HG03558 (cell line): Measurements from ENCODE around the gene SHROOM2.
"Not testable (repeated sequence)": the region's sequence is repeated elsewhere in the genome, so short reads cannot be mapped to it uniquely, and the experiment has no call there.

Source experiments
- ATAC-seq: cut with Tn5 transposase; IDR thresholded peaks from one replicate; pipeline ENCODE4 v1.9.1; 2021; ENCODE audit warnings: moderate number of reproducible peaks; ENCODE audit not compliant: unreplicated experiment; ENCODE audit errors: extremely low read depth

SHROOM2 gene, protein sequence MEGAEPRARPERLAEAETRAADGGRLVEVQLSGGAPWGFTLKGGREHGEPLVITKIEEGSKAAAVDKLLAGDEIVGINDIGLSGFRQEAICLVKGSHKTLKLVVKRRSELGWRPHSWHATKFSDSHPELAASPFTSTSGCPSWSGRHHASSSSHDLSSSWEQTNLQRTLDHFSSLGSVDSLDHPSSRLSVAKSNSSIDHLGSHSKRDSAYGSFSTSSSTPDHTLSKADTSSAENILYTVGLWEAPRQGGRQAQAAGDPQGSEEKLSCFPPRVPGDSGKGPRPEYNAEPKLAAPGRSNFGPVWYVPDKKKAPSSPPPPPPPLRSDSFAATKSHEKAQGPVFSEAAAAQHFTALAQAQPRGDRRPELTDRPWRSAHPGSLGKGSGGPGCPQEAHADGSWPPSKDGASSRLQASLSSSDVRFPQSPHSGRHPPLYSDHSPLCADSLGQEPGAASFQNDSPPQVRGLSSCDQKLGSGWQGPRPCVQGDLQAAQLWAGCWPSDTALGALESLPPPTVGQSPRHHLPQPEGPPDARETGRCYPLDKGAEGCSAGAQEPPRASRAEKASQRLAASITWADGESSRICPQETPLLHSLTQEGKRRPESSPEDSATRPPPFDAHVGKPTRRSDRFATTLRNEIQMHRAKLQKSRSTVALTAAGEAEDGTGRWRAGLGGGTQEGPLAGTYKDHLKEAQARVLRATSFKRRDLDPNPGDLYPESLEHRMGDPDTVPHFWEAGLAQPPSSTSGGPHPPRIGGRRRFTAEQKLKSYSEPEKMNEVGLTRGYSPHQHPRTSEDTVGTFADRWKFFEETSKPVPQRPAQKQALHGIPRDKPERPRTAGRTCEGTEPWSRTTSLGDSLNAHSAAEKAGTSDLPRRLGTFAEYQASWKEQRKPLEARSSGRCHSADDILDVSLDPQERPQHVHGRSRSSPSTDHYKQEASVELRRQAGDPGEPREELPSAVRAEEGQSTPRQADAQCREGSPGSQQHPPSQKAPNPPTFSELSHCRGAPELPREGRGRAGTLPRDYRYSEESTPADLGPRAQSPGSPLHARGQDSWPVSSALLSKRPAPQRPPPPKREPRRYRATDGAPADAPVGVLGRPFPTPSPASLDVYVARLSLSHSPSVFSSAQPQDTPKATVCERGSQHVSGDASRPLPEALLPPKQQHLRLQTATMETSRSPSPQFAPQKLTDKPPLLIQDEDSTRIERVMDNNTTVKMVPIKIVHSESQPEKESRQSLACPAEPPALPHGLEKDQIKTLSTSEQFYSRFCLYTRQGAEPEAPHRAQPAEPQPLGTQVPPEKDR (N-terminal part only)

DNA sequence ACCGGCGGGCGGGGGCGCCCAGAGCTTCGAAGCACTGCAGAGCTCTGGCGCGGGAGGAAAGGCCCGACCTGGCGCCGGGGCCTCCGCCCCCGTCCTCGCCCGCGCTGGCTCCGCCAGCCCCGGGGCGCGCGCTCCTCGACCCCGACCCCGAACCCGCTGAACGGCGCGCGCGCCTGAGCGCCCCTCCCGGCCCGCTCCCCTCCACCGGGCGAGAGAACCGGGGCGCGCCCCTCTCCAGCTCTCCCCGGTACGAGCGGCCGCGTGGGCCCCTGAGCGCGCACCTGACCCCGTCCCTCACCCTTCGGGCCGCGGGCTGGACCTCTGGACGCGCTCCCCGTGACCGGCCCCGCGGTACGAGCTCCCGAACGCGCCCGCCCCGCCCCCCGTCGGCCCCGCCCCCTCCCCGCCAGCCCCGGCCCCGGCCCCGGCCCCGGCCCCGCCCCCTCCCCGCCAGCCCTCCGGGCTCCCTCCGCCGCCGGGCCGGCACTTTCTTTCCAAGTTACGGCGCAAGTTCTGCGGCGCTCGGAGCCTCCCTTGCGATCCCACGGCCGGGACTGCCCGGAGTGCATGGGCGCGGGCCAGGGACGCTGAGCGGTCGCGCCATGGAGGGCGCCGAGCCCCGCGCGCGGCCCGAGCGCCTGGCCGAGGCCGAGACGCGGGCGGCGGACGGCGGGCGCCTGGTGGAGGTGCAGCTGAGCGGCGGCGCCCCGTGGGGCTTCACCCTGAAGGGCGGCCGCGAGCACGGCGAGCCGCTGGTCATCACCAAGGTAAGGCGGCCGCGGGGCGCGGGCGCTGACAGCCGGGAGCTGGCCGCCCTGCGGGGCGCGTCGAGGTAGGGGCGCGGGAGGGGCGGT is at the start of gene SHROOM2:
TSS of gene SHROOM2 (plus strand) at position 486 of the 854 bp plus-strand sequence. CDS start at position 603, 117 bp downstream.
- ATAC-seq = no peak

DNA sequence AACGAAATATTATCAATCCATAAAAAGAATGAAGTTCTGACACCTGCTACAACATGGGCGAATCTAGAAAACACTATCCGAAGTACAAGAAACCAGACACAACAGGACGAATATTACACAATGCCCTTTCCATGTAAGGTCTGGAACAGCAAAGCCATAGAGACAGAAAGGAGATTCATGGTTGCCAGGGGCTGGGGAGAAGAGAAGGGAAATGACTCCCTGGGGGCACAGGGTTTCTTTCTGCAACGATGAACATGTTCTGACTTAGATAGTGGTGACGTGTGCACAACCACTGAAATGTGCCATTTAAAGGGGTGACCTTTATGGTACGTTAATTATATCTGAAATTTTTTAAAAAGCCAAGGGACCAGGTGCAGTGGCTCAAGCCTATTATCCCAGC is 48.9 kb upstream of the SHROOM2 start:
- no peak for ATAC-seq

- ATAC-seq = no peak
Observed at GRCh38 chrX:9738151-9738550, 48.1 kb upstream of the SHROOM2 start.

DNA sequence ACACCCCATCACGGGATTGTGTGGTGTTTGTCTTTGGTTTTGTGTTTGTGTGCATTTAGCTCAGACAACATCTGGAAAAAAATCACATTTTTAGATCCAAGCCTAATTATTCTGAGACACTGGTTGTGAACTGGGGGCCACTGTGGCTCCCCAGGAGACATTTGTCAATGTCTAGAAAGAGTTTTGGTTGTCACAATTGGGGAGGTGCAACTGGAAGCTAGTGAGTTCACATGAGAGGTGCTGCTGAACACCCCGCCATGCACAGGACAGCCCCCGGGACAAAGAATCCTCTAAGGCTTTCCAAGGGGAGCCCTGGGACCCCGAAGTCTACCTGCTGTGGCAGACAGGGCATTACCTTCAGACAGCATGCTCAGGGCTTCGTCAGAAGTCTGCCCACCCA is 47.1 kb upstream of the SHROOM2 start:
- ATAC-seq = no peak

- ATAC-seq = no peak
Observed at GRCh38 chrX:9745417-9746115, 40.7 kb upstream of the SHROOM2 start.

DNA sequence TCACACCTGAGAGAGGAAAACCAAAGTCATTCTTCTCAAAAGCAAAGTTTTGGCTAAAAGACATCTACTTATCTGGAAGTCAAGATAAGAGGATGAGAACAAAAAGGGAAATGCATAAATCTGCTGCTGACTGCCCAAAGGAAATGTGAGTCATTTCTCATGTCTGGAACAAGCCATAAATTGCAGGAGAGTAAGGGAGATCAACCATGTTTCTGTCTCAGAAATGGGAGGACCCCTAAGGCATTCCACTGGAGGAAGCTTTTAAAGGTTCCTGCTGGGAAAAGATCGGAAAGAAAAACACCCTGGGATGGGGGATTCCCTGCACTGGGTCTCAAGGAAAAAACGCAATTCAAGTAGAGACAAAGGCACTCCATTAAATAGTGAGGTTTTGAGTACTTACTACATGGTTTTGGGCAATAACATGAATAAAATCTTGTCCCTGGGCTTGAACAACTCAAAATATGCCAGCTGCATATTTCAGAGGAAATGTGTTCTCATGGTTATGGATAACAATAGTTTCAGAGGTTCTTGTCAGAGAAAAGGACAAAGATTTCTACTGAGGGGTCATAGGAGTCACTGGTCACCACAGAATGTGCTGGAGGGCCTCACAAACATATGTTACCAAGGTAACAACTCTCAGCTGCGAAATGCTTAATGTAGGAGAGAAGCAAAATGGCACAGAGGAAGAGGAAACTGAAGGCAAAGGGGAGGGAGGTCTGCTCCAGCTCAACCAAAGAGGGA is 39.9 kb upstream of the SHROOM2 start:
- ATAC-seq = no peak

DNA sequence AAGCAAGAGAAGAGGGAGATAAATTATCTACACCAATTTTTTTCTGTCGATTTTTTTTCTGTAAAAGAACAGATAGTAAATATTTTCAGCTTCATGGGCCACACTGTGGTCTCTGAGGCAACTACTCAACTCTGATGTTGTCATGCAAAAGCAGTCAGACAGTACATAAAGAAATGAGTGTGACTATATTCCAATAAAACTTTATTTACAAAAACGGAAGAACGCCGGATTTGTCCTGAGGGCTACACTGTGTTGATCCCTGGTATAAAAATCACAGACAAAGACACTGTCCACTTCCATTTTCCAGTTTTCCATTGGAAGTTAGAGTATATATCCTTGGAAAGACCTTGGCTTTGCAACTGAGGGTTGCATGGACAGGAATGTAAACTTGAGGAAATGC is 38.6 kb upstream of the SHROOM2 start:
- ATAC-seq = no peak

DNA sequence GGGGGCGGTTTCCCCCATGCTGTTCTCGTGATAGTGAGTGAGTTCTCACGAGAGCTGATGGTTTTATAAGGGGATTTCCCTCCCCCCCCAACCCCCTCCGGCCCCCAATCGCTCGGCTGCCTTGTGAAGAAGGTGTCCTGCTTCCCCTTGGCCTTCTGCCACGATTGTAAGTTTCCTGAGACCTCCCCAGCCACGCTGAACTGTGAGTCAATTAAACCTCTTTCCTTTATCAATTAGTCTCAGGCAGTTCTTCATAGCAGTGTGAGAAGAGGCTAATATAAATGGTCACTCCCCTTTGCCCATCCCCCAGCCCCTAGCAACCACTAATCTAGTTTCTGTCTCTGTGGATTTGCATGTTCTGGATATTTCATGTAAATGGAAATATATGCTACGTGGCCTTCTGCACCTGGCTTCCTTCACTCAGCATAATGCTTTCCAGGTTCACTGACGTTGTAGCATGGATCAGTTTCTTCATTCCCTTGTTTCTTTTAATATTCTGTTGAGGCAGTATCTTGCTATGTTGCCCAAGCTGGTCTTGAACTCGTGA is 37.0 kb upstream of the SHROOM2 start:
- no peak for ATAC-seq

GRCh38 chrX:9757366-9757765 is 28.9 kb upstream of the SHROOM2 start:
- no peak for ATAC-seq

GRCh38 chrX:9758021-9758638 is 28.1 kb upstream of the SHROOM2 start:
- ATAC-seq = no peak

DNA sequence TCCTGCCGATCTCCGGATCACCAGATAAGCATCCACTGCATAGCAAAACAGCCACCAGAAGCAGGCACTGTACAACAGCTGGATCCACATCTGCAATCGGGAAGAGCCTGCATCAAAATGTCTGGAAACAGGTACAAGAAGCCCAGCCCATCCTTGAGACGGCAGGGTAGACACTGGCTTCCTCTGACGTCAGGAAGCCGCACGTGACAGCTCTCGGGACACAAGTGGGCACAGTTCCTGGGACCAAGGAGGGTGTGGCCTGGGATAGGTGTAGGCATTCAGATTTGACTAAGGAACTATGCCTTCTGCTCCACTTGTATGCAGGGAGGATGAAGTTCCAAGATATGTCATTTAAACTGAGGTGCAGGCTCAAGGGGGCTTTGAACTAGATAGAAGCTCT is 26.9 kb upstream of the SHROOM2 start:
- ATAC-seq = no peak

DNA sequence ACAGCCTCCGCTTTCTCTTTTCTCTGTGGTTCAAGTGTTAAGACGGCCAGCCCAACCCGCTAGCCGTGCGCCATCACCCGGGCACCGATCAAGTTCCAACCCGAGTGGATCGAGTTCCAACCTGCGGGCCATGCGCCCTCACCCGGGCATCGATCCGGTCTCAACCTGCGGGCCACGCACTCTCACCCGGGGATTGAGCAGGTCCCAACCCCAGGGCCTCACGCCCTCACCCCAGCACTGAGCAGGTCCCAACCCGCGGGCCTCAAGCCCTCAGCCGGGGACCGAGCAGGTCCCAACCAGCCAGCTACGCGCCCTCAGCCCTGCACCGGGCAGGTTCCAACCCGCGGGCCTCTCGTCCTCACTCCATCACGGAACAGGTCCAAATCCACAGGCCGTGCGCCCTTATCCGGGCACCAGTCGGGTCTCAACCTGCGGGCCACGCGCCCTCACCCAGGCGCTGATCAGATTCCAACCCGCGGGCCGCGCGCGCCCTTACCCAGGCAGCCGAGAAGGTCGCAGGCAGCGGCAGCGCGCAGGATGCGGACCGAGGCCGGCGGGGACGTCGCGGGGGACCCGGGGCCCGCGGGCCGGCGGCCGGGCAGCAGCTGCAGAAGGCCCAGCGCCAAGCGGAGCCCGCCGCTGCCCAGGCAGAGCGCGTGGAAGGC is 21.0 kb upstream of the SHROOM2 start:
- ATAC-seq = no peak

DNA sequence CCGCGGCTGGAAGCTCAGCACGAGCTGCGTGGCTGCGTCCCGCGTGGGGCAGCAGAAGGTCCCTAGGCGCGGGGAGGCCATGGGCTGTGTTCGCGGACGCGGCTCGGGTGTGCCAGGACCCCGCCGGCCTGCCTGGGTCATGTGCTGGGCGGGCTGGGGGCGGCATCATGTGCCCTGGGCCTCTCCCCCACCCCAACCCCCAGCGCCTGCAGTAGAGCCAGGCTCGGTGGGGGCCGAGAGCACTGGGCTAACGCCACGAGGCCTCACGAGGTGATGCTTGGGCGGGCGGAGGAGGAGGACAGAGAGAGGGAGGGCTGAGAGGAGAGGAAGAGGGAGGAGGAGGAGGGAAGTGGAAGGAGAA is 20.5 kb upstream of the SHROOM2 start, which contains the start of gene GPR143:
TSS of gene GPR143 (minus strand) at position 111 of the 361 bp plus-strand sequence. CDS start at position 81, 30 bp downstream.
- no peak for ATAC-seq

DNA sequence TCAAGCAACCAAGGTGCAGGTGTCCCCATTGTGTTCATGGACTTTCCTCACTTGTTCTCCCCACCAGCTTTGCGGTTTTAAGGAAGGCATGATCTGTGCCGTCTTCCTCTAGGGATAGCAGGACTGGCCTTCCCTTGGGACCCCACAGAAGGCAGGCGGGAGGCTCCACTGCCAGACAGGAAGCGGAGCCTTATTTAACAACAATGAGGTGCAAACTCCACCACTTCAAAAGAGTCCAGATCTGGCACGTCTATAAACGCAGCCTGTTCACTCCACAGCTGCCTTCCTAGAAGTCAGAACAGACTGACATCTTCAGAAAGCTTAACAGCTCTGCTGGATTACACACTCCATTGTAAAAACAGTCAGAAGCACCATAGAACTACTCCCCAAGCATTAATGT is 18.9 kb upstream of the SHROOM2 start:
- no peak for ATAC-seq

DNA sequence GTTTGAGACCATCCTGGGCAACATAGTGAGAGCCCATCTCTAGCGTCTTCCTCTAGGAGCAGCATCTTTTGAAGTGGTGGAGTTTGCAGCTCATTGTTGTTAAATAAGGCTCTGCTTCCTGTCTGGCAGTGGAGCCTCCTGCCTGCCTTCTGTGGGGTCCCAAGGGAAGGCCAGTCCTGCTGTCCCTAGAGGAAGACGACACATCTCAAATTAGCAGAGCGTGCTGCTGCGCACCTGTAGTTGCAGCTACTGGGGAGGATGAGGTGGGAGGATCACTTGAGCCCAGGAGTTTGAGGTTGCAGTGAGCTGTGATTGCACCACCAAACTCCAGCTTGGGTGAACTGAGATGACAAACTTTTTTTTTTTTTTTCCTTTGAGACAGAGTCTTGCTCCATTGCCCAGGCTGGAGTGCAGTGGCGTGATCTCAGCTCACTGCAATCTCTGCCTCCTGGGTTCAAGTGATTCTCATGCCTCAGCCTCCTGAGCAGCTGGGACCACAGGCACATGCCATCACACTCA is 17.8 kb upstream of the SHROOM2 start:
- ATAC-seq = not testable (repeated sequence)

GRCh38 chrX:9770319-9770718 is 15.9 kb upstream of the SHROOM2 start:
- no peak for ATAC-seq

- ATAC-seq = no peak
Observed at GRCh38 chrX:9772943-9773342, 13.3 kb upstream of the SHROOM2 start.
